GM19467 (cell line): ENCODE results near the gene AP2A1.
"Not testable (repeated sequence)": the region's sequence is repeated elsewhere in the genome, so short reads cannot be mapped to it uniquely, and the experiment has no call there.

ENCODE experiments used
- ATAC-seq: cut with Tn5 transposase; IDR thresholded peaks from one replicate; pipeline ENCODE4 v1.9.1; 2021; ENCODE audit warnings: mild to moderate bottlenecking, moderate library complexity; ENCODE audit not compliant: unreplicated experiment

The AP2A1 gene

DNA sequence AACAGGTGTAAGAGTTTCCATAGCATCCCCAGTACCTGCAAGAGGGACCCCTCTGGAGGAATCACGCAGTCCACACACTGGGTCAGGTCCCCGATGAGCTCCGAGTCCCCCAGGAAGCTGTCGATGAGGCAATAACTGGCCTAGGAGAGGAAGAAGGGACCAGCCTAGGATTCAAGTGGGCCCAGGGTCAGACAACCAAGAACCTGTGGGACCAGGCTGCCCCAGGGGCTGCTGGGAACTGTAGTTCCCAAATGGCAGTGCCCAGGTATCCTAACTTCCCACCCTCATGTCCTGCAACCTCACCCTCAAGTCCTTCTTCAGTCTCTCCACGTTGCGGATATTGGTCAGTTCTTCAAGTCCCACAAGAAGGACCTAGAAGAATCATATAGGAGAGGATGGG is 44.5 kb downstream of the AP2A1 start:
- ATAC-seq, result no peak

DNA sequence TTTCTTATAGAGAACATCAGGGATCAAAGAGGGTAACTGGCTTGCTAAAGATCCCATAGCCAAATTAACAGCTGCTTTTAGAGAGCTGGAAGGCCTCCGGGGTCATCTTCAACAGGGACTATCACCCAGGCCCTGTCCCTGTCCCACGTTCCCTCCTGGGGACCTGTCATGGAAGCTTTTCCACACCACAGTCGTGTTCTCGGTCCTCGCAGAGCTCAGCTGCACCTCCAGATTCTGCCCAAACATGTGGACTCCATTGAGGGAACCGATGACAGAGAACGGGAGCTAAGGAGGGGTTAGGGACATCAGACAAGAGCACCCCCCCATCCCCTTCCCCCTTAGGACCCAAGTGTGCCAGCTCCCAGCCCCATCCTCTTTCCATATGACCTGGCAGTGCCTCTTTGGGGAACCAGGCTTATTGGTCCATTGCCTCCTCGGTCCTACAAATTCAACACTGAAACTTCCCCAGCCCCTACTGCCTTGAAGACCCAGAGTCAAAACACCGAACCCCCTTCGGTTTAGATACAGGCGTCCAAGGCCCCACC is 45.7 kb downstream of the AP2A1 start:
- ATAC-seq, result no peak

DNA sequence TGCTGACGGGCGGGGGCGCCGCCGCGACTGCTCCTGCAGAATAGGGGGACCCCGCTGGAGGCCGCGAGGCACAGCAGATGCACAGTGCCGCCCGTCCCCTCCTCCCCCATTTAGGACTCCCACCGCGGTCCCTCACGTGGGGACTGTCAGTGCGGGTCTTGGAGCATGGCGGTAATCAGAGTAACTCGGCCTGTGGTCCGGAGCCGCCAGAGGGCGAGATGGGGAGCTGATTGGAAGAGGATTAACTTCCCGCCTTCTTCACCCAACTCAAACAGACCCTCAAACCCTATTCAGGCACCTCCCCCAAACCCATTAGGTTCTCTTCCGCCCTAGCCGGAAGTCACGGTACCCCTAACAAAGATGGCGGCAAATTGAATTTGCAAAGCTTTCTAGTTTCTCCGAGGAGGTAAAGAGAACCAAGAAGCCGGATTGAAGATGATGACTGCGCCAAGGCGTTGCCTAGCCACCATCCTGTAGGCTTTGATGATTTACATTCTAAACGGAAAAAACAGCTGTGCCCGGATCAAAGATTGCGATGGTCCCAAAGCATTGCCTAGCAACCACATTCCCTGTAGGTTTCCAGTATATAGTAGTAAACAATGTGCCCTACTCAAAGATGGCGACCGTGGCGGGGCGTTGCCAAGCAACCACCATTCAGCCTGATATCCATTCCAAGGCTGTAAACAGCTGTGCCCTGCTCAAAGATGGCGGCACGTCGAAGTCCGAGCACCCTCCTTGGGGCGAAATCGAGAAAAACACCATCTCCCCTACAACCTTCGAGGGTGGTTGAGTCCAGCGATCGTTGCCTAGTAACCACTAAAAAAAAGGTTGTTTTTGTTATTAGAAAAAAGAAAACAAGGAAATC is 46.4 kb downstream of the AP2A1 start, which contains the start of gene FUZ:
Gene FUZ (minus strand): TSS at position 296 of the 865 bp plus-strand sequence. CDS start 186 bp downstream, at position 110.
- peak; percentile 40 for ATAC-seq

DNA sequence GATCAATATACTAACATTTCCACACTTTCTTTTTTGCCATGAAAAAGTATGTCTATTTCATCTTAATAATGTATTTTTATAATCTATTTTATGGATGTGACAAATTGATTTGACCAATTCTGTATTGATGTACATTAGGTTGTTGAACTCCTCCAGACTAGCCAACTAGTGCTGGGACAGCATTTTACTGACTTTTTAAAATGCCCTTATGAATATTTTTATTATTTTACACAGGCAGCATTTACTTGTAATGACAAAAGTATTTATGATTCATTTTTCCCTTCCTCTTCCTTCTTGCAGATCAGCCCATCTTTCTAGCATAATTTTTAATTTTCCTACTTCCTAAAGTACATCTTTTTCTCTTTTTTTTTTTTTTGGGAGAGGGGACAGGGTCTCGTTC is 47.2 kb downstream of the AP2A1 start:
- ATAC-seq, result no peak

DNA sequence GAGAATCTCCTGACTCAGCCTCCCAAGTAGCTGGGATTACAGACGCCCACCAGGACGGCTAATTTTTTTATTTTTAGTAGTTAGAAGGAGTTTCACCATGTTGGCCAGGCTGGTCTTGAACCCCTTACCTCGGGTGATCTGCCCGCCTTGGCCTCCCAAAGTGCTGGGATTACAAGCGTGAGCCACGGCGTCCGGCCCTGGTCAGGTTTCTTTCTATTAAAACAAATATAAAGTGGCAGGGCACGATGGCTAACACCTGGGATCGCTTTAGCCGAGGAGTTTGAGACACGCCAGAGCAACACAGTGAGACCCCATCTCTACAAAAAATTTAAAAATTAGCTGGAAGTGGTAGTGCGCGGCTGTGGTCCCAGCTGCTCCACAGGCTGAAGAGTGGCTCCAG is 49.8 kb downstream of the AP2A1 start:
- ATAC-seq, result no peak

DNA sequence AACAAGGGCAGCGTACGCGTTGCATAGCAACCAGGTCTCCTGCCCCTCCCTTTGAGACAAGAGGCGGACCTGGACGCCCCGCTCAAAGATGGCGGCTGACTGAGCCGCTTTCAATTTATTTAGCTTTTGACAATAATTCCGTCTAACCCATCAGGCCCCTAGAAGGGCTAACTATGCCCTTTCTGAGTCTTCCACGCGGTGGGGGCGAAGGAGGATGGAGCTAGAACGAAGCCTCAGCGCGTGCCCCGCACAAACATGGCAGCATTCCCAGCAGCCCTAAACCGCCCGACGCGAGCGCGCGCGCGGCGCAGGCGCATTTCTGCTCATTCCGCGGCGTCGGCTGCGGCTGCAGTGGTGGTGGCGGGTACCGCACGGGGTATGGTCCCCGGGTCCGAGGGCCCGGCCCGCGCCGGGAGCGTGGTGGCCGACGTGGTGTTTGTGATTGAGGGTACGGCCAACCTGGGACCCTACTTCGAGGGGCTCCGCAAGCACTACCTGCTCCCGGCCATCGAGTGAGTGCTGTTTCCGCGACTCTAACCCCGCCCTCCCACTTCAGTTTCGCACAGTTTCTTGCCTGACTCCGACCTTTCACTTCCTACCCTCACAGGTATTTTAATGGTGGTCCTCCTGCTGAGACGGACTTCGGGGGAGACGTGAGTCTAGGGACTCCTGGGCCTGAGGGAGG is 51.3 kb downstream of the AP2A1 start, which contains the start of gene MED25:
Gene MED25 (plus strand): TSS at position 326 of the 685 bp plus-strand sequence. CDS start 53 bp downstream, at position 379.
- ATAC-seq, result peak; percentile 55

DNA sequence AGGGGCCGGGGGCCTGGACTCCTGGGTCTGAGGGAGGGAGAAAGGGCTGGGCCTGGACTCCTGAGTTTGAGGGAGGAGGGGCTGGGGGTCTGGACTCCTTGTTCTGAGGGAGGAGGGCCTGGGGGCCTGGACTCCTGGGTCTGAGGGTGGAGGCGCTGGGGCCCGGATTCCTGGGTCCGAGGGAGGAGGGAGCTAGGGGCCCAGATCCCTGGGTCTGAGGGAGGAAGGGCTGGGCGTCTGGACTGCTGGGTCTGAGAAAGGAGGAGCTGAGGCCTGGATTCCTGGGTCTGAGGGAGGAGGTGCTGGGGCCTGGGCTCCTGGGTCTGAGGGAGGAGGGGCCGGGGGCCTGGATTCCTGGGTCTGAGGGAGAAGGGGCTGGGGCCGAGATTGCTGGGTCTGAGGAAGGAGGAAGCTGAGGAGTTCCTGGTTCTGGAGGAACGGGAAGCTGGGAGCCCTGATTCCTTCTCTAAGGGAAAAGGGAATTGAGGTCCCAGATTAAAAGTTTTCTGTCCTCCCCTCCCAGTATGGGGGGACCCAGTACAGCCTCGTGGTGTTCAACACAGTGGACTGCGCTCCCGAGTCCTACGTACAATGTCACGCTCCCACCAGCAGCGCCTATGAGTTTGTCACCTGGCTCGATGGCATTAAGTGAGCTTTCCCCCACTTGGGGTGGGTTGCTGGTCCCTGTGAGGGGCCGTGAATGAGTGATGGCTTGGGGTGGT is 52.0 kb downstream of the AP2A1 start:
- ATAC-seq, result no peak

DNA sequence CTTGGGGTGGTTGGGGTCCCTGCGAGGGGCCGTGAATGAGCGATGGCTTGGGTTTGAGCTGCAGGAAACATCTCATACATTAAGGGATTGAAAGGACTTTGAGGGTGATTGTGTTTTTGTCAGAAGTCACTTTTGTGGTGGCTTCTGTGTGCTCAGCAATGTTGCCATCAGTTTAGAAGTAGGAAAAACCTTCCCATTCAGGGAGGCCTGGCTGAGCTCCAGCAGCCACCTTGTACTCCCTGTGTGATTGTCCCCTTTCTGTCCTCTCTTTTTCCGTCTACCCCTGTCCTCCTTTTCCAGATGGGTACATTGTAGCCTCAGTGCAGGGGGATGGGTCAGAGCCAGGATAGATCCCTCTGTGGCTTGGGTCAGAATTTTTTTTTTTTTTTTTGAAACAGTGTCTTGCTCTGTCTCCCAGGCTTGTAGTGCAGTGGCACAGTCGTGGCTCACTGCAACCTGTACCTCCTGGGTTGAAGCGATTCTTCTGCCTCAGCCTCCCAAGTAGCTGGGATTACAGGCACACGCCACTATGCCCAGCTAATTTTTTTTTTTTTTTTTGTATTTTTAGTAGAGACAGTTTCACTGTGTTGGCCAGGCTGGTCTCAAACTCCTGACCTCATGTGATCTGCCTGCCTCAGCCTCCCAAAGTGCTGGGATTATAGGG is 52.8 kb downstream of the AP2A1 start:
- not testable (repeated sequence) for ATAC-seq

DNA sequence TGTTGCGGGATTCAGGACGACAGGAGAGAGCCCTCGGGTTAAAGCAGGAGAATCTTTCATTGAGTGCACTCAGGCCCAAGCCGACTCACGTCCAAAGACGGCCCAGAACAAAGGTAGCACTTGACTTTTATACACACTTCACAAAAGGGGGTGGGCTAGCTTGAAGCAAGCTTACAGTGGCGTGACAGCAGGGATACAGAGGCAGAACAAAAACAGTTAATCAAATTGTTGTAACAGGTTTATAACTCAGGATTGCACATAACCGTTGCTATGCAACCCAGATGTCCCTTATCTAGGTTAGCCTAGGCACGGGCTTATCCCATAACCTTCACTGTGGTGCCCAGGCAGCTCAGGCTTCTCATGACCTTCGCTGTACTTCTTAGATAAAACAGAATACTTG is 53.3 kb downstream of the AP2A1 start:
- ATAC-seq, result no peak

DNA sequence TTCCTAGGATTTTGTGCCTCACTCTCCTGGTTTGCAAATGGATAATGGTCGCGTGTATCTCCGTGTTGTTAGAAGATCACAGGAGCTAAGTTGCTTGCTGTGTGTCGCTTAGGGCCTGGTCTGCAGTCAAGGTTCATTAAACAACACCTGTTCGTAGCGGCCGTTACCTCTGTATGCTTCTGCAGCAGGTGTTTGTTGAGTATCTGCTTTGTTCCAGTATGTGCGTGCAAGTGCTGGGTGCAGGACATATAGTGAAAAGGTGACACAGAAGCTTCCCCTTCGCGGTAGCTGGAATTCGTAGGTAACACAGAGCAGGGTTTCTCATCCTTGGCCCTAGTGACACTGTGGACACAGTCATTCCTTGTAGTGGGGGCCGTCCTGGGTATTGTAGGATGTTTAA is 56.7 kb downstream of the AP2A1 start:
- ATAC-seq, result no peak

DNA sequence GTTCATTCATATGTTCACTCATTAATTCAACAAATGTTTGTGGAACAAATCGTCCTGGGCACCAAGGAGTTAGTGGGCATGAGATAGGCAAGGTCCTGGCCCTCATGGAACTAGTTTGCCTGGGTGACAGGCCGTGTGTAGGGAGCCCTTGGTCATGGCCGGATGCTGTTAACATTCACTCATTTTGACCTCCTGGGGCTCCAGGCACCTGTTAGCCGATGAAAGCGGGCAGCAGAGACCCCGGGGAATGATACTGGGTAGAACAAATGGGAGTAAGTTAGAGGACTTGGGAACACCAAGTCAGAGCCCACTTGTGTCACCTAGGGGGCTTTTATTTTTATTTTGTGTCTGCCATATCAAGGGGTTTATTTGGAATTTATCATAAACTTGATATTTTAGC is 57.9 kb downstream of the AP2A1 start:
- no peak for ATAC-seq

DNA sequence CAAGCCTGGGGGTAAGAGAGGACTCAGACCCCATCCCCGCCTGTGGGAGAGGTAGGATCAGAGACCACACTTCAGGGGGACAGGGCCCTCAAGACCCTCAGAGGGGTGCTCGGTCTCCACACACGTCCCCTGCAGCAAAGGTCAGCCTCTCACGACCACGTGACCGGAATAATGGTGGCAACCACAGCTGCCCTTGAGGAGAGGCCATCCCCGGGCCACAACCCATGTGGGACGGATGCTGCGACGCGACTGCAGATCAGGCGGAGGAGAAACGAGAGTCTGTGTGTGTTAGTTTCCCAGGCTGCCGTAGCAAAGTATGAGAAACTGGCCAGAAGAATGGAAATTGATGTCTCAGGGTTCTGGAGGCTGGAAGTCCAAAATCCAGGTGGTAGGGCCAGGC is 60.2 kb downstream of the AP2A1 start:
- no peak for ATAC-seq

DNA sequence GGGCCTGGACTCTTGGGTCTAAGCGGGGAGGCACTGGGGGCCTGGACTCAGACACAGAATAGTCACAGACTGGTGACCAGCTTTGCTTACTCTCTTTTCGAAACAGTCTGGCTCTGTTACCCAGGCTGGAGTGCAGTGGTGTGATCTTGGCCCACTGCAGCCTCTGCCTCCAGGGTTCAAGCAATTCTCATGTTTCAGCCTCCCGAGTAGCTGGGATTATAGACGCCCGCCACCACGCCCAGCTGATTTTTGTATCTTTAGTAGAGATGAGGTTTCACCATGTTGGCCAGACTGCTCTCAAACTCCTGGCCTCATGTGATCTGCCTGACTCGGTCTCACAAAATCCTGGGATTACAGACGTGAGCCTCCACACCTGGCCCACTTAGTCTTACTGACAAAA is 62.4 kb downstream of the AP2A1 start:
- no peak for ATAC-seq

DNA sequence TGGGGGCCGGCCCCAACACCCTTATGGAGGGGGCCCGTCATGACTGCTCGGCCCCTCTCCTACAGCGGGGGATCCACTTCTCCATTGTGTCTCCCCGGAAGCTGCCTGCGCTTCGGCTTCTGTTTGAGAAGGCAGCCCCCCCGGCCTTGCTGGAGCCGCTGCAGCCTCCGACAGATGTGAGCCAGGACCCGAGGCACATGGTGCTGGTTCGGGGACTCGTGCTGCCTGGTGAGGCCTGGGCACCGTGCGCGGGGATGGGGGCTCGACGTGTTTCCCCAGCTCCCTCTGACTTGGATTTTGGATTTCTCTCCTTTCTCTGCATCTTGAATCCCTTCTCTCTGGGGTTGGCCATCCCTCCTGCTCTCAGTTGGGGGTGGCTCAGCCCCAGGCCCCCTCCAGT is 62.9 kb downstream of the AP2A1 start:
- ATAC-seq, result no peak

DNA sequence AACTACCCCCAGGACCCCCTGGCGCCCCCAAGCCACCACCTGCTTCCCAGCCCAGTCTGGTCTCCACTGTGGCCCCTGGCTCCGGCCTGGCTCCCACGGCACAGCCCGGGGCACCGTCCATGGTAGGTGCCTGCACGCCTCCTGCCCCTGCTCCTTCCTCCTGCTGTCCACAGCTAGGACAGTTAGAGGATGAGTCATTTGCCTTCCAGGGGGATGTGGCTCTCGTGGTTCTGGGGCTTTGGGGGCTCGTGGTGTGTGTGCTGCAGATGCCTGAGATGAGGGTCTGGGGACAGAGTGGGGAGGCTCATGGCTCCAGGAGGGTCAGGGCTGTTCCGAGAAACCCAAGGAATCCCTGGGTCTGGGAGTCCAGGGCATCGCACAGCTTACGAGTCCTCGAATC is 64.0 kb downstream of the AP2A1 start:
- no peak for ATAC-seq

DNA sequence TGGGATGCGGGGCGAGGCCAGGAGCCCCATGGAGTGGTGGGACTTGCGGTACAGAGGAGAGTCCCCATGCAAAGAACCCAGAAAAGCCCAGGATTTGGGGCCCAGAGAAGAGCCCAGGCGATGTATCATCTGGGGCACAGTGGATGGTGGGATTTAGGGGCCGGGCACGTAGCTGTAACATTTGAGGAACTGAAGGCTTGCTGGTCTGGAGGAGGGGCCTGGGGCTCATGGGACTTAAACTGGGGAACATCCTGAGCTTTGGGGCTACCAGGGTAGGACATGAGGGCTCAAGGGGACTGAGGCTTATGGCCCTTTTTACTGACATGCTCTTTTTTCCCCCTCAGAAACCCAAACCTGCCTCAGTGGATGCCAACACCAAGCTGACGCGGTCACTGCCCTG is 64.8 kb downstream of the AP2A1 start:
- ATAC-seq, result no peak

DNA sequence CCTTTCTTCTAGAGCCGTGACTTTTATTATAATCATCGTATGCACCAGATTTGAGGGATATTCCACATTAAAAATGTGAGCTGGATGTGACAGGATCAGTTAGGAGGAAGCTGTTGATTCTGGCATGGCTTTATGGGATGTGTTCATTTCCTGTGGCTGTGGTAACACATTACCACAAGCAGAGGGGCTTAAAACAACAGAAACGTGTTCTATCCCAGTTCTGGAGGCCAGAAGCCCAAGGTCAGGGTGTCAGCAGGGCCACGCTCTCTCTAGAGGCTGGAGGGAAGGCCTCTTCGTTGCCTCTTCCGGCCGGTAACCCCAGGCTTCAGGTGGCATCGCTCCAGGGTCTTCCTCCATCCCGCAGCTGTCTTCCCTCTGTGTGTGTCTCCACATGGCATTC is 65.8 kb downstream of the AP2A1 start:
- no peak for ATAC-seq

DNA sequence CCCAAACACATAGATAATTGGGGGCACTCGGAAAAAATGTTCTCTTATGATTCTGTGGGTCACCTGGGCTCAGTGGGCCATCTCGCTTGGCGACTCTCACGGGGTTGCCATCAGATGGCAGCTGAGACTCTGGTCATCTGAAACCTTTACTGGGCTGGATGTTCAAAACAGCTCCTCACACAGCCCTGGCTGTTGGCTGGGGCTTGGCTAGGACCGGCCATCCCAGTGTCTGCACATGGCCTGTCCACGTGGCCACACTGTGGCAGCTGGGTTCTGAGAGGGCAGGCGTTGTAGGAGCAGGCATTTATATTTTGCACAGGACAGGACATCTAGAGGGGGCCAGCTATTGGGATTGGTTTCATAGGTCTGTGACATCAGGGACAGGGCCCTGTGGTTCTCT is 66.8 kb downstream of the AP2A1 start:
- no peak for ATAC-seq

DNA sequence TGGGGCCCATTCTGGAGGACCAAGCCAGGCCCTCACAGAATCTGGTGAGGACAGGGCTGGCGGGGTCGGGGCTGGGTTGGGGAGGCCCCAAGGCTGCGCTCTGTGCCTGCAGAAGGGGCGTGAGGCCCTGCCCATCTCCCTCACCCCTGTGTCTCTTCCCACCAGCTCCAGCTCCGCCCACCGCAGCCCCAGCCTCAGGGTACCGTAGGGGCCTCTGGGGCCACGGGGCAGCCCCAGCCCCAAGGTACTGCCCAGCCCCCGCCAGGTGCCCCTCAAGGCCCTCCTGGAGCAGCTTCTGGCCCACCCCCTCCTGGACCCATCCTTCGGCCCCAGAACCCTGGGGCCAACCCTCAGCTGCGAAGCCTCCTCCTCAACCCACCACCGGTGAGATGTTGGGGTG is 68.8 kb downstream of the AP2A1 start:
- ATAC-seq, result no peak

DNA sequence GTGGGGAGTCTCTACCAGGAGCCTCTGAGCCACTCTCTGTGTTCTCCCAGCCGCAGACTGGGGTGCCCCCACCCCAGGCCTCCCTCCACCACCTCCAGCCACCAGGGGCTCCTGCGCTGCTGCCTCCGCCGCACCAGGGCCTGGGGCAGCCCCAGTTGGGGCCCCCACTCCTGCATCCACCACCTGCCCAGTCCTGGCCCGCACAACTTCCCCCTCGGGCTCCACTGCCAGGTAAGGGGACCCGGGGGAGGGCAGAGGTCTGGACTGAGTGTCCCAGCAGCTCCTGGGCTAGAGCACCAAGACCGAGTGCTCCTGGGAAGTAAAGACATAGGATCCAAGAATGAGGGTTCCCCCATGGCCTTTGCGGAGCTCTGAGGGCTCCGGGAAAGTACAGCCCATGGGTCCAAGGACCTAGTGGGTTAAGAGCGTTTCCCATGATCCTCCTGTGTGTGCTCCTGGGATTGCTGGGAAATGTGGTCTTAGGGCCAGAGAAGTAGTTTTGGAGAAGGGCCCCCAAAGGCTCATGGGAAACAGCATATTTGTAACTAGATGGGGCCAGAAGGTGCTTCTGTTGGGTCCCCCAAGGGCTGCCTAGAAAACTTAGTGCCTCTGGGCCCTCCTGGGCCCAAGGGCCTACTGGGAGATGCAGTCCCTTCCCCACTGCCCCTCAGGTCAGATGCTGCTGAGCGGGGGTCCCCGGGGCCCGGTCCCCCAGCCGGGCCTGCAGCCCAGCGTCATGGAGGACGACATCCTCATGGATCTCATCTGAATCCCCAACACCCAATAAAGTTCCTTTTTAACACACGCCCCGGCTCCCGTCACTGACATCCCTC is 69.6 kb downstream of the AP2A1 start:
- no peak for ATAC-seq
